NCI-H226 (cell line): ENCODE data around the gene DEPDC5.

Experiments used
- DNase-seq: peaks from one replicate; pipeline ENCODE4 v3.0.0-alpha.2; 2015

The DEPDC5 gene

DNA sequence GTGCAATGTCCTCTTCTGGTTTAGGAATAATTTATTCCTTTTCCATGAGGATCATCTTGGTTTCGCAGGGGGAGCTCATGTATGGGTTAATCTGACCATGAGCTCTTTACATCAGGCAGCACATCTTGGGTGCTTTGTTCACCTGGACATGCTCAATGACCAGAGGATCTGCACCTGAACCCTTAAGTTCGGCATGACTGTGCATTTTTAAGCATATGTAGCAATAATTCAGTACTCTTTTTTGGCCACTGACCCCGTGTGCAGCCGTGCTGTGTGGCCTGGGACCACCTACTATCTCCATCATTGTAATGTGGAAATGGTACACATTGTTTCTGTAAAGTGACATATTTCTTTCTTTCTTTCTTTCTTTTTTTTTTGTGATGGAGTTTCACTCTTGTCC lies 62.9 kb downstream of the DEPDC5 start:
- DNase-seq: no peak

DNA sequence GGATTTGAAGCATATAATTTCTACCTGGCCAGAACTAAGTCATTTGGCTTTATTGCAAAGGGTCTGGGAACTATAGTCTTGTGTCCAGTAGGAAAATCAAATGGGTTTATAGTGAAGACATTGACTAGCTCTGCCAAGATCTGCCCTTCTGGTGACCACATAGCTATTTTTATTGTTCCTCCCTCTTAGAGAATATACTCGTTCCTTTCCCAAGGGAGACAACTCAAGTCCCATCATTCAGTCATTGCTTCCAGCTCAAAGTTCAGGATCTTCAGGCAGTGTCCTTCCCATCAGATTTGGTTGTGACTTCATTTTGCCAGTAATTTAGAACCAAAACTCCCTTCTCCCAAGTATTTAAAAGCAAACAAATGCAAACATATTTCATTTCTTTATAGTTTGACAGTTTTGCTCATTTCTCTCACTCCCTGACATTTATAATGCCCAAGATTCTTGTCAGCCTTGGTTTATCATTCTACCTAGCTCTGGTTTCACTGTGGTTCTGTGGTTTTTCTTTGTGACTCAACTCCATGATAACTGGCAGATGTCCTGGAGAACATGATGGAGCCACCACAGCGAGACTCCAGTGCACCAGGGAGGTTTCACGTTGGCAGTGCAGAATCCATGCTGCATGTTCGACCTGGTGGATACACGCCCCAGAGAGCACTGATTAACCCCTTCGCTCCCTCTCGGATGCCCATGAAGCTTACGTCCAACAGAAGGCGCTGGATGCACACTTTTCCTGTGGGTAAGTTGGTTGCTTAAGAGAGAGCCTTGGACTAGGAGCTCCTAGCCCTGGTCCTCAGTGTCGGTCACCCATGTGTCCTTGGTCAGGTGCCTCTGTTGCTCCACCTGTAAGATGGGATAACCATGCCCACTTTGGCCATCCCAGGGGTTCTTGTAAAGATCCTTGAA lies 64.9 kb downstream of the DEPDC5 start:
- peak; percentile 13 for DNase-seq

DNA sequence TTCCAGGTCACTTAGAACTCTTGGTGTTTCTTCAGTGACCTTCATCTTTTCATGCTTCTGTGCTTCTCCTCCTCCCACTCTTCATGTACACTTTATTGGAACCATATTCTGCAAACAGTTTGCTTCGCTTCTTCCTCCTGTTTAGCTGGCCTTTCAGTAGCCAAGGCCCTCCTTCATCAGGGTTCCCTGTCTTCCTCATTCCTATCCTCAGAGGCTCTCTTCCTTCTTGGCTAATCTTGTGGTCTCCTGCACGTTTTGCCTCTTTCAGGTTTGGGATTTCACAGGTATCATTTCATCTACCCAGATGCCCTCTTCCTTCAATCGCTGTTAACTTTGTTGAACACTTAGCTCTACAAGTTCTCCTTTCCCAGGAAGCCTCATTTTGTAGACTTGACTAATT lies 66.8 kb downstream of the DEPDC5 start:
- DNase-seq: no peak

DNA sequence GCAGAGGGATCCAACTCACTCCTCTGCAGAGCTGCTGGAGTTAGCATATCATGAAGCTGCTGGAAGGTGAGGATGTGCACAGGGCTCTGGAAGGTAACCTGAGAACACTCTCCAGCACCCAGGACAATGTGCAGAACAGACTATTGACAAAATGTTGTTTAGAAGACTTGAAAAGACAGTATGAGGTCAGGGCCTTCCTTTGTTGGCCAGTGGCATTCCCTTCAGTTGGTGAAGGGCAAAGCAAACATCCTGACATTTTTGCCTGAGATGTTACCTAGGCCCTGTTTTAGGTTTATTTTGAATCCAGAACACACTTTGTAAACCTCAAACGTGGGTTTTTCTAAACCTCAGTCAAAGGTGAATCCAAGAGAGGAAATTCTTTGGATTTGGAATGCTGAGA lies 67.8 kb downstream of the DEPDC5 start:
- no peak for DNase-seq

DNA sequence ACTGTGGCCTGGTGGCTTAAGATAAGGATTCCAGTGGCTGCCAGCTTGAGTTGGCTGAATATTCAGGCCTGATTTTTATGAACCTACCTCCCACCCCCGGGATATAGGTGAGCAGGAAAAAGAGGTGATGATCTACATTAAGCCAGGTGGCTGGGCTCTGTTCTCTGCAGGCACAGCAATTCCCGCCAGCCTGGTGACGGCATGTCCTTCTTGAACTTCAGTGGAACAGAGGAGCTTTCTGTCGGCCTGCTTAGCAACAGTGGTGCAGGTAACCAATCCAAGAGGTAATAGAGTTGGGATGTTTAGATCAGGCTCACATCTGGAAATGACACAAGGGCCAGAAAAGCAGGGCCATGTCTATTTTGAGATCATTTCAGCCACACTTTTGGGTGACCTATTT lies 68.7 kb downstream of the DEPDC5 start:
- no peak for DNase-seq

DNA sequence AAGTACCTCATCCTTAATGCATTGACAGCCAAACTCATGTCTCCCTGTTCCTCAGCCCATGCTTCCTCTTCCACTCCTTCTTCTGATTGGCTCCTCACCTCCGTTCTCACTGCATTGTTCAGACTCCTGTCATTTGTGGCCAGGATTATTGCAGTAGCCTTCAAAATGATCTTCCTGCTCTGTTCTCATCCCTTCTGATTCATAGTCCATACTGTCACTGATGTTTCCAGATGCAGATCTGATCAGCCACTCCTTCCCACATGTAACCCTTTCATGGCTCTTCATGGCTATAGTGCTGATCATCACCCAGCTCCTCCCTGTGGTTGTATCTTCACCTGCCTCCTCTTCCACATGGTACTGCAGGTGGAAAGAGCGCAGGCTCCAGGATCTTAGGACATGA lies 71.7 kb downstream of the DEPDC5 start:
- DNase-seq: no peak

DNA sequence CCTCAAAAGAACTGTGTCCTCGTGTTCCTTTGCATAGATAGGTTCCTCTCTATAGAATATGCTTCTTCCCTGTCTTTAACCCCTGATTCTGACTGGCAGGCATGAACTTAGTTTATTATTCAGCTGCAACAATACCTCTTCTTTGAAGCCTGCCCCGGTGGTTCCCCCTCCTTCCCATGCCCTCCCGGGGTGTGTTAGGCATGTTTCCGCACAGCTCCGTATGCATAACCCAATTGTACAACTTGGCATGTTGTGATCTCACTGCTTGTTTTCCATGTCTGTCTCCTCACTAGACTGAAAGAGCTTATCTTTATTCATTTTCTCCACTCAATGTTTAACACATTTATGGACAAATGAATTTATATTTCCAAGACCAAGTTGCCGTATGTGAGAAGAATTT lies 72.6 kb downstream of the DEPDC5 start:
- DNase-seq: no peak

DNA sequence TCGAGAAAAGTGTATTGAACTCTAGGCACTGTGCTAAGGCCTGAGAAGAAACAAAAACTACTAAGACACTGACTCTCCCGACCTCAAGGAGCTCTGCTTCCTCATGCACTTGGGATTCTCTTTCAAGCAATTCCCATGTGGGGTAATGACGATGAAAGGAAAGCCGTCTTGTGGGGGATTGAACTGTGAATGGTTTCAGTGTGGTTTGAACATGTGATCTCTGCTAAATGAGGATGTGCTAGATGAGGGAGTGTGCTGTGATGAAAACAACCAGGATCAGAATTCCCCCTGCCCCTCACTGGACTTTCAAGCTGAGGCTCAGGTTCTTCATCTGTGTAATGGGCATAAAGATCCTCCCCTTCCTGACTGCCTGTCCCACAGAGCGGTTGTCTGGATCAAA lies 74.9 kb downstream of the DEPDC5 start:
- no peak for DNase-seq

DNA sequence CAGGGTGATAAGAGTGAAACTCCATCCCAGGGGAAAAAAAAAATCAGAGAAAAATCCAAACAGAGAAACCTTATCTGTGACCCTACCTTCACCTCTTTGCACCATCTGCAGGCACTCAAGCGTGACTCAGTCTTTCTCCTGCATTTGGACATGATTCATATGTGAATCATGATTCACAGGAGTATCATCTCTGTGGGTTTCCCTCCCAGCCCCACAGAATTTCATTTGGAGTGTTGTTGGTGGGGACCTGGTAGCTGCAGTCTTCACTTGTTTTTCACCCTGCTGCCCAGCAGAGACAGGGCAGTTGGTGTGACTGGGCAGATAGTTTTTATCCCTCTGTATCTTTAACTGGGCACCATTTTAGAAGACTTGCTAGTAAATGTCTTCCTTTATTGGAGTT lies 75.7 kb downstream of the DEPDC5 start:
- peak; percentile 89 for DNase-seq

DNA sequence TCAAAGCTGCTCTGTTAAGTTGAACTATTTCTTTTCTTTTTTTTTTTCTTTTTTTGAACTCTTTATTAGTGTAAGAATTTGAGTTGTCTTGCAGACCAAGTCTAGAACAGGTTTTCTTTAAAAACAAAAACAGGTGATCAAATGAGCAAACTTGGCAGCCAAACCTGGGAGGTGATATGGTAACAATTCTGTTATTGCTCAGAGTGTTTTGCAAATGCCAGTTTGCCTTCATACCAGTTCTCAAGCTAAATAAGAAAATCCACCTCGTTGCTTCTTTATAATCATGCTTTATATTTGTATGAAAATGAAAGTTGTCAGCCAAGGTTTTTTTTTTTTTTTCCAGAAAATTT lies 76.9 kb downstream of the DEPDC5 start:
- DNase-seq: no peak

DNA sequence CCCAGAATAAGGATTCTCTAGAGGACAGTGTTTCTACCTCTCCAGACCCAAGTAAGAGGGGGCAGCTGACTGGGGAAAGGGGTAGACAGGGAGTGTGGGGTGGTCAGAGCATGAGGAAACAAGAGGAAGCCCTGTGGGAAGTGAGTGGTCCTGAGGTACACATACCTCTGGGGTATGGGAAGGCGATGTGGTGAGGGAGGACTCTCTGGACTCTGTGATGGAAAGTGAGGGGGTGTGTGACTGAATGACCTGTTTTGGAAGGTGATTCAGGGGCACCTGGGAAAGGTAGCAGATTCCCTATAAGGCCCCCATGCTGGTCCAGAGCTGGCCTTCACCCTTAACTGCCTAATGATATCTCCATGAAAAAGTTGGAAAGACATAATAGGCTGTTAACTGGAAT lies 80.1 kb downstream of the DEPDC5 start:
- DNase-seq: no peak

DNA sequence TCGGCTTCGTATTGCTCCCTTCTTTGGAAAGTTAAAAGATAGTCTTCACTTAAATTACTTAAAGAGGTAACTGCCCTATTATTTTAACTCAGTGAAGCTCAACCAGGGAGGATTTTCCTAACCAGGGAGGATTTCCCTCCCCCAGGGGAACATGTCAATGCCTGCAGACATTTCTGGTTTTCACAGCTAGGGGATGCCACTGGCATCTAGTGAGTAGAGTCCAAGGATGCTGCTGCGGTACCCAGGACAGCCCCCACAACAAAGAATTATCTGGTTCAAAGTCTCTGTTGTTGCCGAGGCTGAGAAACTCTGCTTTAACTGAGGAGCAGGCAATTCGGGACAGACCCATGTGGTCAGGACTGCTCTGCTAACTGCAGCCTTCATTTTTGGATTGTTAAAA lies 82.2 kb downstream of the DEPDC5 start:
- no peak for DNase-seq

DNA sequence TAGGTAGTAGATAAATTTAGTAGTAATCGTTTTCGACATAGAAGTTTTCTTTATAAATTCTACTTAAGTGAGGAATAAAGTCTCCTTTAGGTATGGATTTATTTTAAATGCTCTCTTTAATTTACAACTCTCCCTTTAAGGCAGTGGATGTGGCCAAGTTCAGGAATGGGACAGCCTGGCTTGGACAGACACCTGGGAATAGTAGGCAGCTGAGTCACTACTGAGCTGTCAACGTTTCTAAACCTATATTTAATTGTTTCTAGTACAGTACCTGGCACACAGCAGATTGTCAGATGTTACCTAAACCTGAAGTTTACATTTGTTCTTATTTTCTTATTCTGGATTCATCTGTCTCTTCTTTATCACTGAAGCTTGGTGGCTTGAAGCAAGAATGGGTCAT lies 85.1 kb downstream of the DEPDC5 start:
- peak; percentile 9 for DNase-seq

DNA sequence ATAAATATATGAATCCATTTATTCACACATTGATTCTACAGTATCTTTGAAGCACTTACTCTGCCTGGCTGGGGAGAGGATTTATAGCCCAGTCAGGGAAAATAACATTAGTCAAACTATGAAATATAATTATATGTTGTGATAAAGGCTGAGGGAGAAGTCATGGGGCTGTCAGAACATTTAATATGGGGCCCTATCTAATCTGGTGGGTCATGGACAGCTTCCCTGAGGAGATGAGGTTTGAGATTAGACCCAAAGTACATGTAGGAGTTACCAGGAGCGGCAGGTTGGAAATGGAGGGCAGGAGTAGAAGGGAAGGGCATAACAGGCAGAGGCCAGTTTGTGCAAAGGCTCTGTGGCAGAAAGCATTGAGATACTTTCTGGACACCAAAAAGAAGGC lies 86.2 kb downstream of the DEPDC5 start:
- no peak for DNase-seq

DNA sequence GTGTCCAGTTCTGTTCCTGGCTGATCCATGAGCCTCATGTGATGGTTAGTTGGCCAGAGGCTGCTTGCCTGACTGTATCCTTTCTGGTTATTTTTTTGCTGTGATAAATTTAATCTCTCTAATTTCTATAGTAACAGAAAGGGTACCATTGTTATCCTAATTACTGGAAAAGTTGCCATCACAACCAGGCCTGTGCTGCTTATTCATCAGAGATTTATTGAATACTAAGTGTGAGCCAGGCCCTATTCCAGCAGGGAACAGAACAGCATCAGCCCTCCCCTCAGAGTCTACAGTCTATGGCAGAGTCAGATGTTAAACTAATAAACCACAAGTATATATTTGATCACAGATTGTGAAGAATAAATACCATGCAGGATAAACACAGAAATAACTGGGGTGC lies 86.8 kb downstream of the DEPDC5 start:
- no peak for DNase-seq

DNA sequence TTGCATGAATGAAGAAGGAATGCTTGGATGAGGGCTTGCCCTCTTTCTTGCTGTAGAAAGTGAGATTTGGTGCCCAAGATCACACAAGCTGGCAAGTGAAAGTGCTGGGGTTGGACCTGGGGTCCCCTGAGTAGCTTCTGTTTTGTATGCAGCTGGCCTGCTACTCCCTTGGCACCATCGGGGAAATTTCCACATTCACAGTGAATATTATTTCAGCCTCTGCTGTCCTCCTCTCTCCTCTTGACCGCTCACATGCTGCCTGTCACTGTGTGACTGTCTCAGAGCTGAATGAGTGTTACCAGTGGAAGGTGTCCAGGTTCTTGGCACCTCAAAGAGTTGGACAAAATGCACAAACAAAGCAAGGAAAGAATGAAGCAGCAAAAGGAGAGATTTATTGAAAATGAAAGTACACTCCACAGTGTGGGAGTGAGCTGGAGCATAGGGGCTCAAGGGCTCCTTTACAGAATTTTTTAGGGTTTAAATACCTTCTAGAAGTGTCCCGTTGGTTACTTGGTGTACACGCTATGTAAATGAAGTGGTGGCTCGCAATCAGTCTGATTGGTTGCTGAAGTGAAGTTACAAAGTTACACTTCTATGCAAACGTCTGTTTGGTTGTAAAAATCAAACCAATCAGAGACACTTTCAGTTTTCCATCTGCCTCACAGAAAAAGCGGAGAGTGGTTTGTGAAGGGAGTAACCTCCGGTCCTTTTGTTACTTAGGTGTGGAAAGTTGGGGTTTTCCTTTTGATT lies 87.4 kb downstream of the DEPDC5 start:
- no peak for DNase-seq

DNA sequence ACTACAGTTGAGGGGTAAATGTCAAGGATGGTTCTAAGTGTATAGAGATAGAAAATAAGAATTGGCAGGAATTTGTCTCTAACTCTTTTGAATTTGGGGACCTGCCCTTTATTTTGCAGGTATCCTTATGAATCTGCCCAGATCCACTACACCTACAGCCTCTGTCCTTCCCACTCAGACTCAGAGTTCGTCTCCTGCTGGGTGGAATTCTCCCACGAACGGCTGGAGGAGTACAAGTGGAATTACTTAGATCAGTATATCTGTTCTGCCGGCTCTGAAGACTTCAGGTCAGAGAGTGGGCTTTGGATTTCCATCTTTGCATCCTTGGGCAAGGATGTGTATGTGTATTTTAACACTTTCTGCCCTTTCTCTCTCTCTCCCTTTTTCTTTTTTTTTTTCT lies 89.7 kb downstream of the DEPDC5 start:
- DNase-seq: no peak

DNA sequence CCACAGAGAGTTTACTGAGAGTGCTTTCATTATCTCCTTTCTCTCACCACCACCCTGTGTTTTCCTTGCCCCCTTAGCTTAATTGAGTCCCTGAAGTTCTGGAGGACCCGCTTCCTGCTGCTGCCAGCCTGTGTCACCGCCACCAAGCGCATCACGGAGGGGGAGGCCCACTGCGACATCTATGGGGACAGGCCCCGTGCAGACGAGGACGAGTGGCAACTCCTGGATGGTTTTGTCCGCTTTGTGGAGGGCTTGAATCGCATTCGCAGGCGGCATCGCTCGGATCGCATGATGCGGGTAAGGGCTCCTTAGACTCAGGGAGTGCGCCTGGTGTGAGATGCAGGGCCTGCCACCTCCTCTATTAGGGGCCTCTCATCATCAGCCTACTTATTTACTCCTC lies 91.1 kb downstream of the DEPDC5 start:
- DNase-seq: no peak

DNA sequence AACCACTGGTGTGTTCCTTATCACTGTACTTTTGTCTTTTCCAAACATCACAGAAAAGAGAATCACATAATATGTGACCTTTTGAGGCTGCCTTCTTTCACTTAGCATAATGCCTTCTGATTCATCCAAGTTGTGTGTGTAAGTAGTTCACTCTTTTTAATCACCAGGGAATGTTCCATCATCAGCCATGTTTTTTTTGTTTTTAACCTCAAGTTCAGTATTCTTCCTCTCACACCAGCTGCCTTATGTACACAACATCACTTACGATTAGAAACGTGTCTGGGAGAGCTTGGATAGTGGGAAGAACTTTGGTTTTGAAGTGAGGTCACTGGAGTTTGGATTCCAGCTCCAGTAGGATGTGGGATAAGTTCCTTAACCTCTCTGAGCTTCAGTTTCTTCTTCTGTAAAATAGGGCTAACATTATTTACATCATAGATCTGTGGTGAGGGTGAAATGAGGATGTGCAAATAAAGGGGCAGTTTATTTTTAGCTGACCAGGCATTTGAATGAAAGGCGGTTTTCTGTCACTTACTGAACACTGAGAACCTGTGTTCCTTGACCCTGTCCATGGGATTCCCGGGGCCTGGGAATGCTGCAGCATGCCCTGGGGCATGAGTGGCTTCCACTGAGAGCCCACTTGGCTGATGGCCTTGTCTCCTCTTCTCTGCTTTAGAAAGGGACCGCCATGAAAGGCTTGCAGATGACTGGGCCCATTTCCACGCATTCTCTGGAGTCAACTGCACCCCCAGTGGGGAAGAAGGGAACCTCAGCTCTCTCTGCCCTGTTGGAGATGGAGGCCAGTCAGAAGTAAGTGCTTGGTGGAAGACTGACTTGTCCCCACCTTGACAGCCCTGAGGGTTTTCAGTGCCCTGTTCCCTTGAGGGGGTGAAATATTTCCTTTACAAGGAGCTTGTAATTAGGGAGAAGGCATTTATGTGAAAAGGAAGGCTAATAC lies 92.6 kb downstream of the DEPDC5 start:
- DNase-seq: no peak

DNA sequence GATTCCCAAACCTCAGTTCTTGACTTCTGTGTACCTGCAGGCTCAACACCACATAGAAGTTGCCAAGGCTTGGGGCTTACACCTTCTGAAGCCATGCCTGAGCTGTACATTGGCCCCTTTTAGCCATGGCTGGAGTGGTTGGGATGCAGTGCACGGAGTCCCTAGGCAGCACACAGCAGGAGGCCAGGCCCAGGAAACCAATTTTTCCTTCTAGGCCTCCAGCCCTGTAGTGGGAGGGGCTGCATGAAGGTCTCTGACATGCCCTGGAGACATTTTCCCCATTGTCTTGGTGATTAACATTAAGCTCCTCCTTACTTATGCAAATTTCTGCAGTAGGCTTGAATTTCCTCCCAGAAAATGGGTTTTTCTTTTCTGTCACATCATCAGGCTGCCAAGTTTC lies 94.6 kb downstream of the DEPDC5 start:
- no peak for DNase-seq

DNA sequence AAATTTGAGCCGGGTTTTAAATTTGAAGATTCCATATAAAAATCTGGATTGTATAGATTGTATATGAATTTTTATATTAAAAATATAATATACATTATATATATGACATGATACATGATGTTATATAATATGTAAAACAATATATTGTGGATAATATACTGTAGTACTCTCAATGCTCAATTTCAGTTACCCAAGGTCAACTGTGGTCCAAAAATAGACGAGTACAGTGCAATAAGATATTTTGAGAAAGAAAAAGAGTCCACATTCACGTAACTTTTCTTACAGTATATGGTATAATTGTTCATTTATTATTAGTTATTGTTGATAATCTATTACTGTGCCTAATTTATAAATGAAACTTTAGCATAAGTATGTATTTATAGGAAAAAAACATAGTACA lies 96.3 kb downstream of the DEPDC5 start:
- DNase-seq: no peak

DNA sequence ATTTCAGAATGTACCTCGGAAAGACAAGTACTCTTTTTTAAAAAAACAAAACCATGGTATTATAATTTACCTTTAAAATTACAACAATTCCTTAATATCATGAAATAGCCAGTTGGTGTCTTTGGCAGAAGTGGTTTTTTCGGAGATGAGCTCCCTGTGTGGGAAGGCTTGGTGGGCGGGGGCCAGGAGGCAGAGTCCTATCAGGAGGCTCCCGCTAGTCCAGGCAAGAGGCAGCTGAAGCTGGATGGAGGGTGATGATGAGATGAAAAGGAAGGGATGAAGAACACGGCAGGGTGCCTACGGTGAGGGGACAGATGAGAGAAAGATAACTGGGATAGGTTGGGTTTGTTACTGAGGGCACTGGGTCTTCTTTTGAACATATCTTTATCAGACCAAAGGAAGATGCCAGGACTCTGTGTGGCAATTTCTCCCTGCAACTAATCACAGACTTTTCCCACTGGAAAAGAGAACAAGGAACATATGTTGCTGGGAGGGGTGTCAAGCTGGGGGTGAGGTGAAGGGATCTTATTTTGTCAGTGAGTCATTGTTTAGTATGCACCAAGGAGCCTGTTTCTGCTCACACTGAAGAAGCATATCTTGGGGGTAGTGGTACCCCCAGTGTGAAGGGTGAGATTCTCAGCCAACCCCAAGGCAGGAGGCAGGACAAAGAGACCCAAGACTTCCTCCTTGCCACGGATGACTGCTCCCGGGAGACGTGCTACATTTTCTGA lies 99.0 kb downstream of the DEPDC5 start:
- DNase-seq: no peak
